ENCODE data around the gene RAD50. TPM values are rescaled to one million over a fixed set of nuclear protein-coding genes. Genes with fewer than 3 reads are reported as not detected.

Gene RAD50
- total and polyA plus RNA-seq, 10 of the 15 experiments (the other 5 are each of a cell fraction or from before 2014, with no cell fraction given), result 12.8 to 68.6 (median 47.0) TPM

- no peak for TF ChIP-seq CEBPZ (IDR thresholded peaks at IDR 0.05; ENCODE audit: low read depth, low read length)
- TF ChIP-seq MTA3 (IDR thresholded peaks at IDR 0.05; ENCODE audit: borderline replicate concordance, low read length), result no peak
- TF ChIP-seq BRCA1 (IDR thresholded peaks at IDR 0.05; ENCODE audit: low read depth, low read length), result peak; percentile 23; the same call in 1 of the 2 replicates
- TF ChIP-seq ESRRA (IDR thresholded peaks at IDR 0.05; ENCODE audit: low read length), result 0 out of 2 replicates have a peak, but pooled peaks have one; percentile 60
- no peak for TF ChIP-seq NRF1 (conservative IDR thresholded peaks at IDR 0.05; ENCODE audit: low read depth, low read length)
- no peak for TF ChIP-seq HDAC2 (IDR thresholded peaks at IDR 0.05)
- peak; percentile 98 for TF ChIP-seq CREM (IDR thresholded peaks at IDR 0.05; ENCODE audit: low read depth)
- TF ChIP-seq NR2C1 (IDR thresholded peaks at IDR 0.05), result no peak
- no peak for TF ChIP-seq FOS (IDR thresholded peaks at IDR 0.05; ENCODE audit: borderline replicate concordance, extremely low read depth, insufficient read length)
- TF ChIP-seq KAT2A (conservative IDR thresholded peaks at IDR 0.05; ENCODE audit: control insufficient read depth, low read depth, low read length), result no peak
- 0 out of 2 replicates have a peak, but pooled peaks have one; percentile 55 for TF ChIP-seq MYB (IDR thresholded peaks at IDR 0.05; ENCODE audit: borderline replicate concordance, low read depth, low read length)
- peak; percentile 95 to 96 for TF ChIP-seq IKZF2 (IDR thresholded peaks at IDR 0.05)
- peak; percentile 90 for TF ChIP-seq DPF2 (IDR thresholded peaks at IDR 0.05)
- TF ChIP-seq ZBTB40 (IDR thresholded peaks at IDR 0.05; ENCODE audit: borderline replicate concordance), result no peak; the same call in 1 of the 2 replicates
- TF ChIP-seq TARDBP (IDR thresholded peaks at IDR 0.05; ENCODE audit: borderline replicate concordance), result no peak
- TF ChIP-seq POU2F2 (IDR thresholded peaks at IDR 0.05; ENCODE audit: borderline replicate concordance, low read depth, low read length), result peak; percentile 79; the same call in 2 of the 3 replicates
- TF ChIP-seq RUNX3 (IDR thresholded peaks at IDR 0.05; ENCODE audit: low read length), result no peak
- peak; percentile 98 for TF ChIP-seq ZNF592 (IDR thresholded peaks at IDR 0.05)
- TF ChIP-seq RELA (IDR thresholded peaks at IDR 0.05; ENCODE audit: borderline replicate concordance, partially characterized antibody), result peak; percentile 90
Measured at GRCh38 chr5:132663771-132664695, 107.3 kb downstream of the RAD50 start (continued).

Data from GM12878 (cell line).